Stimulated activated CD8-positive, alpha-beta memory T cell treated with anti-CD3 and anti-CD28 coated beads, Interleukin-2, amount 100 ng/mL, for 1 hour (primary cell): Measurements from ENCODE around the gene OR5B12.
"Not testable (repeated sequence)": the region's sequence is repeated elsewhere in the genome, so short reads cannot be mapped to it uniquely, and the experiment has no call there.

Experiments used
- DNase-seq, 2 donors: peaks; one replicate each; pipeline ENCODE4 v3.0.0-alpha.2; 2020; ENCODE audit warnings: low read depth in 2 of 2

Gene OR5B12

DNA sequence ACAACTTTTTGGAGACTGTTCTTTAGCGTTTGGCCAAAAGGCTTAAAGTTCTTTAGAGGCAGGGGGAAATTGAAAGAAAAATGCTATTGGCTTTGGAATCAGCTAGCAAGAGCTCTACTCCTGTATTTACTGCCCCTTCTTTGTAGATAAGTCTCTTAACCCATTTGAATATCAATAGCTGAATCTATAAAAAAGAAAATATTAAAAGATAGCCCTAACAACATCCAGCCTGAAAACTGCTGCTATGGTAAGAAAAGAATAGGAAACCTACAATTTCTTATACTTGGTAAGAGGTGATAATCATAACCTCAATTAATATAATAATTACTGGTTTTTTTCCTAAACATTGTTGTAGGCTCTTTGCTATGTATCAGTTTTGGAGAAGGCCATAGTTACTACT, at the start of gene OR5B12:
OR5B12 (minus strand) TSS at position 101 of the 400 bp plus-strand sequence. CDS start 2,085 bp downstream, outside the sequence.
- no peak for DNase-seq

- DNase-seq = no peak
Observed at GRCh38 chr11:58490827-58491226, 48.8 kb upstream of the OR5B12 start.

GRCh38 chr11:58487170-58487569, 45.1 kb upstream of the OR5B12 start:
- DNase-seq = no peak

GRCh38 chr11:58485961-58486360, 43.9 kb upstream of the OR5B12 start:
- DNase-seq = no peak

DNA sequence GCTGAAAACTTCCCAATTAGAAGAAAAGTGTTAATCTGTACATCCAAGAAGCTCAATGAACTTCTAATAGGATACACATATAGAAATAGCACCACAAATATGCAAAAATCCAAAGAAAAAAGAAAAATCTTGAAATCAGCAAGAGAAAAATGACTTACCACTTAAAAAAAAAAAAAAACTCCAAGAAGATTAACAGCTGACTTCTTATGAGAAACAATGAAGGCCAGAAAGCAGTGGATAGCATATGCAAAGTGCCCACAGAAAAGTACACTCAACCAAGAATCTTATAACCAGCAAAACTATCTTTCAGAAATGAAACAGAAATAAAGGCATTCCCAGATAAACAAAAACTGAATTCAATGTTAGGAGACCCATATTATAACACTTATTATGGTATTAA, 29.9 kb upstream of the OR5B12 start:
- DNase-seq = no peak

GRCh38 chr11:58466293-58466692, 24.3 kb upstream of the OR5B12 start:
- DNase-seq = no peak

- no peak for DNase-seq
Observed at GRCh38 chr11:58465690-58466089, 23.7 kb upstream of the OR5B12 start.

DNA sequence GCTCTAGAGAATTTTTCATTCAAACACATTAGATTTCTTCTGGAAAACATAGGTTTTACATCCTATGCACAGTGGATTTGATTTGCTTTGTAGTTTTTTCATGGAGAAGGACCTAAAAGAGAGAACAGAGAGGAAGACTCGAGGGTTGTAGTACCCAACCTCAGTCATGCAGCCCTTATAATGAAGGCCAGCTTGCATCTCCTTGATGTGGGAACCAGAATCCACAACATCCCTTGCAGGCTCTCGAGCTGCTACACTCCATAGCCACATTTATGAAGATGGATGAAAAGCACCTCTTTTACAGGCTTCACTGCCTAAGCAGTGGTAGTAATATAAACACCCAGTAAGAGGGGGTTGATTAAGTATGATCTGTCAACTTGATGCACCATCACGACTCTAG, 9.5 kb upstream of the OR5B12 start:
- no peak for DNase-seq

DNA sequence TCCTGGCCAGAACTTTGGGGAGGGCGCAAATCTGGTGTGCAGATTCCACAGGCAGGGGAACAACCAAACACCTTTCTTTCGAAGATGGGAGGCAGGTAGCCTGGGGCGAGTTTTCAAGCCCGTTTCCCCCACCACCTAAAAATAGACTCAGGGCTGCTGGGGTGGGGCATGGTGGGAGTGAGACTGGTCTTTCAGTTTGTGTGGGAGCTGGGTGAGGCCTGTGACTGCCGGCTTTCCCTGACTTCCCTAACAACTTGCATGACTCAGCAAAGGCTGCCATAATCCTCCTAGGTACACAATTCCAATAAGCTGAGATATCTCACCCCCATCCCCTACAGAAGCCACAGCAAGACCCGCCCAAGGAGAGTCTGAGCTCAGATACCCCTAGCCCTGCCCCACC, 4.3 kb upstream of the OR5B12 start:
- DNase-seq = no peak

GRCh38 chr11:58444300-58444699, 2.3 kb upstream of the OR5B12 start:
- DNase-seq = no peak

DNA sequence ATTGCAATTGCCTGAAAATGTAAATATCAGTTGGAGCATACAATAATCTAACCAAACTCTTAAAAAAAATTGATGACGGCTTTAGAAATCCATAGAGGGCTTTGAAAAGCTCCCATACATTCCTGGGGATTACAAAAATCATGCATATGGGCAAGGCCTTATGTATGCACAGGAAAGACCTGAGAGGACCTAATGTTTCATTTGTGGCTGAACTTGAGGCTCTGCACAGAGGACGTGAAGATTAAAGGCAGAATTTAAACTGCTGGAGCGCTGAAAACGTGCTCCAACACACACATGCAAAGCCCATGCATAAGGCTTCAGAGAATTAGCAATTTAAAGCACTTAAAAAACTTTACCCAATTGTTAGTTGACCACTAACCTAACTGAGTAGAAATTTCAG, 3.5 kb downstream of the OR5B12 start:
- no peak for DNase-seq

GRCh38 chr11:58434217-58434616, 7.8 kb downstream of the OR5B12 start:
- no peak for DNase-seq

- DNase-seq = no peak
Observed at GRCh38 chr11:58433638-58434203, 8.3 kb downstream of the OR5B12 start.

DNA sequence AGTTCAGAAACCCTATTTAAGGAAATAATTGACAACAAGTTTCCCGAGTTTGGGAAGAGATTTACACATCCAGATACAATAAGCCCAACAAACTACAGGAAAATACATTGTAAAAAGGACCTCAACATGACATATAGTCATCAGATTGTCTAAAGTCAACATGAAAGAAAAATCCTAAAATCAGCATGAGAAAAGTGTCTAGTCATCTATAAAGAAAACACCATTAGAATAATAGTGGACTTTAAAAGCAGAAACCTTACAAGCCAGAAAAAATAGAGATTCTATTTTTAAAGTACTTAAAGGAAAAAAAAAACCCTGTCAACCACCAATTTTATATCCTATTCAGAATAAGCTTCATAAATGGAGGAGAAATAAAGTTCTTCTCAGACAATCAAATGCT, 12.8 kb downstream of the OR5B12 start:
- no peak for DNase-seq

- DNase-seq = no peak
Observed at GRCh38 chr11:58428021-58428420, 14.0 kb downstream of the OR5B12 start, which contains the start of gene OR5B2. Gene OR5B2, minus strand, starts transcription at chr11:58428121. Its CDS starts 4,860 bp downstream, at chr11:58423261.

DNA sequence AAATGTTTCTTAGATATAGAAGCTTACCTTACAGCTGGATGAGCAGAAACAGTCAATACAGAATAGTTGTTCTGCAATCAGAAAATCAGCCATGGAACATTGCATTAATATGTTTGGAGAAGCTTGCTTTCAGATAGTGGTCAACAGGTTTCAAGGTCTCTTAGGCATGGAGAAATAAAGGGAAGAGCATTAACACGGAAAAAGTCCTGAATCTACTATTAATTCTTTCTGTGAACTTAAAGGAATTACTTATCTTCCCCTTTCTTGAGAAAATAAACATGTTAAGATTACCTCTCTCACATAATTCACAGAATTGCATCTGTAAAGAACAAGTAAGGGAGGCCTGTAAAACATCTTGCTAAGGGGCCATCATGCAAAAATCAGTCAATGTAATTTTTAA, 35.3 kb downstream of the OR5B12 start, which contains the start of gene OR5B3:
OR5B3 (minus strand) TSS at position 101 of the 400 bp plus-strand sequence. CDS start 3,465 bp downstream, outside the sequence.
- DNase-seq = no peak

DNA sequence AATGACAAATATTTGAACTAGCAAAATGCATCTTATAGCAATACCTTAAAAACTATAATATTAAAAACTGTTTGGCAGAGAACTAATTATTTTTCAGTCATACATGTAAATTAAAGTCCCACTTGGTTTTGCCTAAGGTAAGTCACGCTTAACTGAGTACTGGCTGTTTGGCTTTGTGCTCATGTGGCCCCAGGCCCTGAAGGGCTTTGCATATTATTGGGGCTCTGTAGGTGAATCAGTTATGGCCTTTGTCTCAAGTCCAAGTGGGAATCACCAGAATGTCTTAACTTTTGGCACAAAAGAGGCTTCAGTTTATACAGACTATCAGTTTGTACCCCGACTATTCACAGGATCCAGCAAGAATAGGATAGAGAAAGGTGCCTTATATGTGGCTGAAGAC, 42.4 kb downstream of the OR5B12 start:
- not testable (repeated sequence) for DNase-seq

DNA sequence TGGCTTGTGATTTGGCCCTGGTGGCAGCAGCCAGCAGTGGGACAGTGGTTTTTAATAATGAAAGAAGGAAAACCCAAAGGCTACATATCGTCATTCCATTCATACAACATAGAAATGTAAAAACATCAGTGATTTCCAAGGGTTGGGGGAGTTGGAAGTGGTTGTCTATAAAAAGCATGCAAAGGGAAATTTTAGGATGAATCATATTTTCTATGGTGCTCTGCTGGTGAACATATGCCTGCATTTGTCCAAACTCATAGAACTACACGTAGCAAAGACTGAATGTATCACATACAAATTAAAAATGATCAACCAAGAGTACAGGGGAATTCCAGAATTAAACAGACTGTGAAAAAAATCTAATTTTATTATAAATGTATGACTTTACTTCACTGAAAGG, 46.5 kb downstream of the OR5B12 start:
- DNase-seq = no peak

DNA sequence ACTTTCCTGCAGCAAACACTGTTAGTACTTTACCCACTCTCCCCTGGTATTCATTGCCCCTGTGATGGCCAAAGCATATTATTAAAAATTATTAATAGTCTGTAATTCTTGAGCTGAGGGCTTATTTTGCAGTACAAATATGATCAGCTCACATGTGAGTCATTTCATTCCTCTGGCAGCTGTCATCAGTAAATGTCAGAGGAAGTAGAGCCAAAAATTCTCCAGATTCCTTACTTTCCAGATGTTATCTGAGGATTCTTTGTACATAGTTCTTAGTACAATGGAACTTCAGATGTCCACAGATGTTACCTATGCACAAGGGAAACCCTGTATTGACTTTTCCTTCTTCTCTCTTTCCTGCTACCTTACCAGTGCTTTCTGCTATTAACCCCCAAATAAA, 47.8 kb downstream of the OR5B12 start:
- no peak for DNase-seq

DNA sequence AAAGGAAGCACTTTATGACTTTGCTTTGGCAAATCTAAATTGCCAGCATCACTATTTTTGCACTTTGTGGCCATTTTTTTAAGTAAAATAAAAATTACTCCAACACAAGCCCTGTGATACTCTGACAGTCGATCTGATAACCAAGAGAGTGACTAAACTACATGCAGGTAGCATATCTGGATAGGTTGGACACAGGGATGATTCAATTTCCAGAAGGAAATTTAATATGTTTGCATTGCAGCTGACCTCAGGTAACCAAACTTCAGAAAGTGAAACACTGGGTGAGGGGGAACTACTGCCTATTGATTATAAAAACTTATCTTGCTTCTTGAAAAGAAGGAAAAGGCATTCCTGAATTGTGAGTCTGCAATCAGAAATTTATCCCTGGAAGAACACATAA, 49.3 kb downstream of the OR5B12 start:
- no peak for DNase-seq

DNA sequence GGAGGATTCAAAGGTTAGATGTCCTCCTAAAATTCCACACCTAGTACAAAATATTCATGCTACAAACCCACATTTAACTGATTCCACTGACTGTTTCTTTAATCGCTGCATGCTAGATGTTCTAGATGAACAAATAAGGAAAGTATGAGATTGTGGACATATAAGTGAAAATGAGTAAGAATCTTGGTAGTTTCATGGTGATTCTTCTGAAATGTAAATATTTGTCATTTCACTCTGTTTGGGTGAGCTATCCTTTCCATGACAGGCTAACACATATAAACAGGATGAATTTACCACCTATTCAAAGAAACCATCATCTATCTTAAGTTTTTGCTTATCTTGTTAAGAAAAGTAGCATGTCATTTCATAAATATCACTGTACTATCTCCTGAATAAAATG, 50.2 kb downstream of the OR5B12 start:
- no peak for DNase-seq

GRCh38 chr11:58390551-58391063, 51.4 kb downstream of the OR5B12 start:
- no peak for DNase-seq
